Transverse colon (tissue), 4 donors: ENCODE results near the gene TLCD3A. TPM values are rescaled to one million over a fixed set of nuclear protein-coding genes. Genes with fewer than 3 reads are reported as not detected.

ENCODE experiments used
- DNase-seq: peaks from one replicate; pipeline ENCODE4 v3.0.0-alpha.2; 2019
- H3K27ac ChIP-seq, 4 donors: fragments of 200-600 bp; sonication (generic); 2 replicates each; pipeline ENCODE4 v1.5.1; 2016 to 2018; ENCODE audit warnings: inconsistent platforms in 4 of 4
- H3K27me3 ChIP-seq: fragments of 200-600 bp; sonication (generic); 2 replicates; pipeline ENCODE4 v1.5.1; 2017; ENCODE audit warnings: inconsistent platforms
- H3K36me3 ChIP-seq, 4 donors: fragments of 200-600 bp; sonication (generic); 2 replicates each; pipeline ENCODE4 v1.5.1; 2017 to 2019; ENCODE audit warnings: inconsistent platforms in 4 of 4
- H3K4me1 ChIP-seq, 4 donors: fragments of 200-600 bp; sonication (generic); 2 replicates each; pipeline ENCODE4 v1.5.1; 2017 to 2020; ENCODE audit warnings: inconsistent platforms in 4 of 4
- H3K4me3 ChIP-seq, 4 donors: fragments of 200-600 bp; sonication (generic); 1 replicate in 1 of 4; 2 replicates in 3 of 4; pipeline versions ENCODE4 v1.5.1 to v1.6.1; 2017 to 2019; ENCODE audit warnings: inconsistent platforms in 4 of 4
- H3K9me3 ChIP-seq, 2 donors: fragments of 200-600 bp; sonication (generic); 2 replicates each; pipeline ENCODE4 v1.5.1; 2017 to 2019; ENCODE audit warnings: inconsistent platforms in 2 of 2
- CTCF ChIP-seq, 5 experiments: fragments of 200-600 bp in 3 of 5; fragments of 450-650 bp in 2 of 5; sonication (generic) in 3 of 5; IDR thresholded peaks; 1 replicate in 2 of 5; 2 replicates in 3 of 5; pipeline ENCODE4 v1.5.1; 2016 to 2017; ENCODE audit warnings: antibody characterized with exemption in 5 of 5, inconsistent platforms in 3 of 5, mild to moderate bottlenecking in 2 of 5, moderate library complexity in 1 of 5
- EP300 ChIP-seq: sonication (generic); formaldehyde crosslinking; IDR thresholded peaks from one replicate; pipeline ENCODE4 v1.6.1; 2017; ENCODE audit warnings: antibody characterized with exemption, low read depth
- POLR2A ChIP-seq: fragments of 450-650 bp; IDR thresholded peaks from one replicate; pipeline ENCODE4 v1.6.1; 2016; ENCODE audit warnings: antibody characterized with exemption, mild to moderate bottlenecking, moderate library complexity
- POLR2AphosphoS5 ChIP-seq, 3 donors: sonication (generic); formaldehyde crosslinking; IDR thresholded peaks; one replicate each; pipeline ENCODE4 v1.6.1; 2016; ENCODE audit warnings: antibody characterized with exemption in 3 of 3
- WGBS, 2 donors: methylation state at CpG; one replicate each; pipeline ENCODE4 v1.1.5; 2018; ENCODE audit warnings: low coverage in 1 of 2; 5-methylcytosine and 5-hydroxymethylcytosine counted together
- in situ Hi-C, 4 donors: fragments of 200-750 bp; cut with MboI; loops; one replicate each; pipeline versions ENCODE4 v1.15.0 to v1.15.1; 2017; ENCODE audit warnings: low sequenced_read_pairs in 3 of 4, low pct_ligation_motif_present in 1 of 4, low pct_unique_long_range_greater_than_20kb in 1 of 4
- intact Hi-C: fragments of 100-400 bp; cut with DNase I; formaldehyde crosslinking; loops from one replicate; pipeline ENCODE4 v1.15.1; 2023; ENCODE audit warnings: low total_unique reads
- total RNA-seq, 4 donors: library from RNA; depleted of rRNA; stranded (reverse); fragments of >200 nt; gene quantifications; one replicate each; pipeline ENCODE4 v1.1.0, GENCODE V29; 2016

Gene TLCD3A
- total RNA-seq, result 1 to 10 TPM; 3.2 to 6.4 (median 4.1) TPM

GRCh38 chr17:732067-732901 is at the start of gene TLCD3A:
TSS of gene TLCD3A (plus strand) at chr17:732596. CDS start at chr17:732648, 52 bp downstream.
- Histone ChIP-seq H3K4me1 (peaks cover 3 to 22% (median 13%) of the 10 kb centered on the region in 4 donors), H3K9me3 (no peaks in the 10 kb centered on the region), H3K4me3 (peak within 1 kb of the TSS; percentile 56 to 89 (median 82)), H3K36me3 (no peaks in the 10 kb centered on the region), H3K27me3 (no peaks in the 10 kb centered on the region), H3K27ac (peak within 1 kb of the TSS; percentile 86 to 89 (median 88))
- peak; percentile 78 for DNase-seq
- TF ChIP-seq POLR2A (peak; percentile 38), POLR2AphosphoS5 (IDR thresholded peaks at IDR 0.05) (peak in 2 of 3 donors; percentile 12 to 23), EP300 (no peak), CTCF (IDR thresholded peaks at IDR 0.05) (no peak)
- intact Hi-C loops, result no loop called here
- in situ Hi-C loops, result no loop called here
- 0% methylated on average over 30 of the region's 126 CpGs; no CpG with 5 or more reads in 1 of the 2 donors for WGBS, 2 donors

GRCh38 chr17:683040-683439 is 49.4 kb upstream of the TLCD3A start:
- no peaks in the 10 kb centered on the region for H3K27me3 ChIP-seq
- H3K4me3 ChIP-seq, result no peak overlapping the region
- H3K27ac ChIP-seq, result peak overlapping the region in 3 of 4 donors; percentile 3 to 39 (median 21)
- WGBS, 2 donors, result 85 to 90% methylated on average over 1 of the region's 1 CpG
- DNase-seq, result no peak
- in situ Hi-C loops (no loop called here), intact Hi-C loops (no loop called here)
- H3K9me3 ChIP-seq, result no peaks in the 10 kb centered on the region
- peaks cover 0 to 14% (median 6%) of the 10 kb centered on the region in 4 donors for H3K4me1 ChIP-seq
- peaks cover 0 to 9% (median 0%) of the 10 kb centered on the region in 4 donors for H3K36me3 ChIP-seq
- TF ChIP-seq EP300, result no peak
- no peak for TF ChIP-seq POLR2A
- TF ChIP-seq POLR2AphosphoS5 (IDR thresholded peaks at IDR 0.05), result no peak
- TF ChIP-seq CTCF (IDR thresholded peaks at IDR 0.05), result no peak

- TF ChIP-seq CTCF (IDR thresholded peaks at IDR 0.05) (no peak), EP300 (no peak), POLR2AphosphoS5 (IDR thresholded peaks at IDR 0.05) (no peak), POLR2A (no peak)
- Histone ChIP-seq H3K36me3 (peaks cover 0 to 9% (median 0%) of the 10 kb centered on the region in 4 donors), H3K9me3 (no peaks in the 10 kb centered on the region), H3K27me3 (no peaks in the 10 kb centered on the region), H3K4me1 (peaks cover 0 to 16% (median 6%) of the 10 kb centered on the region in 4 donors), H3K27ac (peak overlapping the region in 3 of 4 donors; percentile 3 to 39 (median 21)), H3K4me3 (no peak overlapping the region)
- 62 to 71% methylated on average over 4 of the region's 4 CpGs for WGBS, 2 donors
- intact Hi-C loops (no loop called here), in situ Hi-C loops (no loop called here)
- no peak for DNase-seq
Measured at GRCh38 chr17:683499-684254, 48.7 kb upstream of the TLCD3A start.

GRCh38 chr17:685006-685405 is 47.4 kb upstream of the TLCD3A start:
- DNase-seq, result no peak
- Histone ChIP-seq H3K9me3 (no peaks in the 10 kb centered on the region), H3K27me3 (no peaks in the 10 kb centered on the region), H3K4me1 (peaks cover 0 to 21% (median 6%) of the 10 kb centered on the region in 4 donors), H3K27ac (no peak overlapping the region), H3K36me3 (peaks cover 0 to 9% (median 0%) of the 10 kb centered on the region in 4 donors), H3K4me3 (no peak overlapping the region)
- WGBS, 2 donors, result 89 to 93% methylated on average over 6 of the region's 6 CpGs
- intact Hi-C loops, result no loop called here
- in situ Hi-C loops, result no loop called here
- no peak for TF ChIP-seq CTCF (IDR thresholded peaks at IDR 0.05)
- TF ChIP-seq POLR2AphosphoS5 (IDR thresholded peaks at IDR 0.05), result no peak
- no peak for TF ChIP-seq POLR2A
- TF ChIP-seq EP300, result no peak
